GM21619 (cell line): ENCODE results near the gene FAM193B.

Source experiments
- ATAC-seq: cut with Tn5 transposase; IDR thresholded peaks from one replicate; pipeline ENCODE4 v1.9.1; 2021; ENCODE audit not compliant: unreplicated experiment

FAM193B gene

DNA sequence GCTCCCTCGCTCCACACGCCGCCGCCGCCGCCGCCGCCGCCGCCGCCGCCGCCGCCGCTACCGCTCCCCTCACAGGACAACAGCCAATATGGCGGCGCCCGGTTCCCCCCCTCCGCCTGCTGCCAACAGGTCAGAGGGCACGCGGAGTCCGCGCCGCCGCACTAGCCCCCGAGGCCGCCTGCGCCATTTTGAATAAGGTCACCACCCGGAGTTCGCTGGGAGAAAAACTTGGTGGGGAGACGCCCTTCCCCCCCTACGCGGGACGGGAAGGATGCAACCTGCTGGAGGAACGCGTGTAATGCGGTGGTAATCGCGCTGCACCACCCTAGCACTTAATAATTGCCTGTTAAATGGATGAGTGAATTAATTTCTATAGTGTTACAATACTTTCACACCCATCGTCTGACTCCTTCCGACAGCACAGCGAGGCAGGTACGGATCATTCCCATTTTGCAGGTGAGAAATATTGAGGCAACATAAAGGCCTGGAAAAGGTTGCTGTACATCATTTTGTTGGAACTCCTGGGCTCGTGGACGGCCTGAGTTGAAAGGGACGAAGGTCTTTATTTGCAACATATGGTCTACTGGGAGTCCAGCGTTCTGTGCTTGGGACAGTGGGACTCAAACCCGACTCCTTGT lies at the start of gene FAM193B:
TSS of gene FAM193B (minus strand) at position 90 of the 638 bp plus-strand sequence. CDS start 105 bp downstream, outside the sequence.
- ATAC-seq = peak; percentile 92

DNA sequence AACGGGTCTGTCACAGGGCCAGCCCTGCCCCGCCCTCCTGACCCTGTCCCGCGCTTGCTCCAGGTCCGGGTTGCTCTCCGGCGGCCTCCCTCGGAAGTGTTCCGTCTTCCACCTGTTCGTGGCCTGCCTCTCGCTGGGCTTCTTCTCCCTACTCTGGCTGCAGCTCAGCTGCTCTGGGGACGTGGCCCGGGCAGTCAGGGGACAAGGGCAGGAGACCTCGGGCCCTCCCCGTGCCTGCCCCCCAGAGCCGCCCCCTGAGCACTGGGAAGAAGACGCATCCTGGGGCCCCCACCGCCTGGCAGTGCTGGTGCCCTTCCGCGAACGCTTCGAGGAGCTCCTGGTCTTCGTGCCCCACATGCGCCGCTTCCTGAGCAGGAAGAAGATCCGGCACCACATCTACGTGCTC lies 49.8 kb upstream of the FAM193B start:
- ATAC-seq = no peak

DNA sequence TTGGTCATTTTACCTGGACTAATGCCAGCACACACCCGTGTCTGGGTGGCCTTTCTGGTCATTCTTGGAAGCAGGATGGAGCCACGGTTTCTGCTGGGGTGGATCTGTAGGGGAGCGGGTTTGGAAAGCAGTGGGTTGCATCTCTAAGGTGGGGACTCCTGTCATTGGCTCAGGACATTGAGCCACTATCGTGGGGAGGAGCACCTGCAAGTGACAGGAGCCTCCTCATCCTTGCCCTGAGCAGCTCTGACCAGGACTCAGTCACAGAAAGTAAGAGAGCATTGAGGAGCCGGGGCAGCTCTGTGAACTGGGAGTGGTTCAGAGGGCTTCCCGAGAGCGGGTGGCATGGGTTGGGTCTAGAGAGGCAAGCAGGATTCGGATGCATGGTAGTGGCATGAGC lies 49.3 kb upstream of the FAM193B start:
- no peak for ATAC-seq

DNA sequence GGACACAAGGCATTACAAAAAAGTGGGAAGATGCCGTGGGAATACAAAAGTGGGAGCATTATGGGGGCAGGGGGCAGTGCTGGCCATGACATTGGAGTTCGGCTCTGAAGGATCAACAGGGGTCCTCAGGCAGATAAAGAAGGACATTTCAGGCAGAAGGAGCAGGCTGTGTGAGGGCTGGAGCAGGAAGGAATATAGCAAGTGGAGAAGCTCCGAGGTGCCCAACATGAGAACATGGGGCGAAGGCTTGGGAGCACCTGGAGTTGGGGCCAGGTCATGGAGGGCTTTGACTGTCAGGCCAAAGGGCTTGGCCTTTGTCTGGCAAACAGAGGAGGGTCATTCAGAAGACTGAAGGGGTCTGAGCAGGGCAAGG lies 48.1 kb upstream of the FAM193B start:
- no peak for ATAC-seq

DNA sequence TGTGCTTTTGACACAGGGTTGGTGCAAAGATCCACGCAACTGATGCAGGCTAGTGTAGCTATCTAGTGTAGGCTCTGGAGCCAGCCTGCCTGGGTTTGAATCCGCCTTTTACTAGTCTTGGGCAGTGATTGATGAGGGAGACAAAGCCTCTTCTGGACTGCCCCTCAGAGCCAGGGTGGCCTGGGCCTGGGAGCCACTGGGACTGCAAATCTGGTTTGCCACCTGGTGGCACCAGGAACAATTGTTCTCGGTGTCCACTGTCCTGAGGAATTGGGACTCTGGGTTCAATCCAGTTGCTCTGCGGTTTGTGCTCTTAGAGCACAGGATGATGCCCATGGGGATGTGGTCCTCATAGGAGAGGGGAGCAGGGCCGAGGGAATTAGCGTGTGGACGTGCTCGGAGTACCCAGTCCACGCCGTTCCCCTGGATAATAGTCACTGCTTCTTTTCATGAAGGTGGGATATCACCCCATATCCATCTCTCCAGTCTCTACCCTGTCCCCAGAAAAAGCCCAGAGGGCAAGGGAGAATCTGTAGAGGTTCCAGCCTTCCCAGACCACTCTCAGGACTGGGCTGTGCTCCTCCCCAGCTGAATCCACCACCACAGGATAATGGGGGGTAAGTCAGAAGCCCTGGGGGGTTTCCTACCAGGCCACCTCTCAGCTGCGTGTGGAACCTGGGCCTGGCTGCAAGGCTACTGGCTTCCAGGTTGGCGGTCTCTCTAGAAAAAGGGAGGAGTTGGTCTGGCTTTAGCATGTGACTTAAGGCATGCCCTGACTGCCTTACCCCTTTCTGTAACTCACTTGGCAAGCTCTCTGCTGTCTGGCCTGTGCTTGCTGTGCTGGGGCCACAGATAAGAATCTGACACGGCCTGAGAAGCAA lies 47.5 kb upstream of the FAM193B start:
- no peak for ATAC-seq

DNA sequence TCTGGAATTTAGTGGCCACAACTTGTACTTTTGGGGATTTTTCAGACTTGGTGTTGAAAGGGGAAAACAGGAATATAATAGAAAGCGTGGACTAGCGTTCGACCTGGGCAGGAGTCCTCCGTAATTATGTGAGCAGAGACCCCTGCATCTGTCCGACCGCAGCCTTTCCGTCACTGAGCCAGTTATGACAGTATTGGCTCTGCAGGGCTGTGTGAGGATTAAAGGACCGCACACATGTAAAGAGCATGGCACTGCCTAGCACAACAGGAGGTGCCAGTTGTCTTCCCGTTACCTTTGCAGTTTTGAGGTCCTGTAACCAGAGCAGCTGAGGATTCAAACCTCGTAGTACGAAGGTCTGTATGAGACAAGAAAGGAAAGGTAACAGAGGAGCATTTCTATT lies 46.8 kb upstream of the FAM193B start:
- no peak for ATAC-seq

DNA sequence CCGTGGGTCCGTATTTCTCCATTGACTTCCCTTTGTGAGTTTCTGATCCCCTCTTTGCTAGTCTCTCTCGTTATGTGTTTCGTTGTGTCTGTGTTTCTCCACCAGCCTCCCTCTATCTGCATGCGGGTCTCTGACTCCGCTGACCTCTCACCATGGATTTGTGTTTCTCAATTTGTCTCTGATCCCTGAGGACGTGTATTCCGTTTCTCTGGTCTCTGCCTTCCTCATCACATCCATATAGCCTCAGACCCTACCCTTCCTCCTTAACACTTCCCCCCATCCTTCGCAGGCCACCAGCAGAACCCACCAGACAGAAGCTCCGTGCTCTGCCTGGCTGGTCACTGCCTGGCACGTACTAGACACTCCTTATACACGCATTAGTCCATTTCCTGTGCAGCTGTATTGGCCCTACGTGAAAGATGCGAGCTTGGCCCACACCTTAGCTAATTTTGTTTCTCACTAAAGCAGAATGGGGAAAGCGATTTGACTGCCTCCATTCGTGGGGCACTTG lies 46.2 kb upstream of the FAM193B start:
- ATAC-seq = no peak

DNA sequence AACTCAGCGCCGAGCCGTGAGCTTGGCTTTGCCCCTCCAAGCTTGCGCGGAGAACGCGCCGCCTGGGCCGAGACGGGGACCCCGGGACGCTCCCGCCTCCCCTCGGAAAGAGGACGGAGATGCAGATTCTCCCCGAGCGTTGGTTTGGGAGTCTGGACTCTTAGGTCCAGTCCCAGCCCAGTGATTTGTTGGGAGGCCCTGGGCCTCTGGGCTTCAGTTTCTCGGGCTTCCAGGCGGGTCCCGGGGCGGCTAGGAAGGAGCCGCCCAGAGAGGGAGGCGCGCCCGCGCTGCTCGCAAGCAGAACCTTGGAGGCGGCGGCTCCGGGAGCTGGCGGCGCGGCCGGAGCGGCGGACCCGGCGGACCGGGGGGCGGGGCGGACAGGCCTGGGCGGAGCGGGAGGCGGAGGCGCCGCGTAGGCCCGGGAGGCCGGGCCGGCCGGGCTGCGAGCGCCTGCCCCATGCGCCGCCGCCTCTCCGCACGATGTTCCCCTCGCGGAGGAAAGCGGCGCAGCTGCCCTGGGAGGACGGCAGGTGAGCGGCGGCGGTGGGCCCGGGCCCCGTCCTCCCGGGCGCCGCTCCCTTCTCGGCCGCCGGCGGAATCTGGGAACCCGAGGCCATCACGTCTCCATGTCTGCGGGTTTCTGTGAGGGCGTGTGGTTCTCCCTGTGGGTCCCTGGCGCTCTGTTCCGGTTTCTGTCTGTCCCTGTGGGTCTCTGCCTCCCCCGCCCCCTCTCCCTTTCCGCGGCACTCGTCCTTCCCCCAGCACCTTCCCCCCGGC lies 45.6 kb upstream of the FAM193B start, which contains the start of gene B4GALT7:
TSS of gene B4GALT7 (plus strand) at position 402 of the 777 bp plus-strand sequence. CDS start at position 481, 79 bp downstream.
- peak; percentile 86 for ATAC-seq

DNA sequence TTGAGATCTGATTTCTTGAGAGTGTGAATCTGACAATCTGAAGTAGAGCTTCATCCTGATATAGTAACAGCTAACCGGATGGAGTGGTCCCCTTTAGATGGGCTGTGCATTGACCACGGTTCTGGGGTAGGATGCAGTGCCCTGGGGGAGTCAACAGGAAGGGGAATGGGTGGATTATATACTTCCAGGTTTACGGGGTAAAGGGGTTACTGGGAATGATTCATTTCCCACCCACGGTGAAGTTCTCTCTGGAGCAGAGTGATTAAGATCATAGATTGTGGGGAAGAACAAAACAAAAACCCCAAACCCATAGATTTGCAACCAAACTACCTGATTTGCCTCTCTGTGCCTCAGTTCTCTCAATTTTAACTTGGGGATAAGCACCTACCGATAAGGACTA lies 44.1 kb upstream of the FAM193B start:
- ATAC-seq = no peak

DNA sequence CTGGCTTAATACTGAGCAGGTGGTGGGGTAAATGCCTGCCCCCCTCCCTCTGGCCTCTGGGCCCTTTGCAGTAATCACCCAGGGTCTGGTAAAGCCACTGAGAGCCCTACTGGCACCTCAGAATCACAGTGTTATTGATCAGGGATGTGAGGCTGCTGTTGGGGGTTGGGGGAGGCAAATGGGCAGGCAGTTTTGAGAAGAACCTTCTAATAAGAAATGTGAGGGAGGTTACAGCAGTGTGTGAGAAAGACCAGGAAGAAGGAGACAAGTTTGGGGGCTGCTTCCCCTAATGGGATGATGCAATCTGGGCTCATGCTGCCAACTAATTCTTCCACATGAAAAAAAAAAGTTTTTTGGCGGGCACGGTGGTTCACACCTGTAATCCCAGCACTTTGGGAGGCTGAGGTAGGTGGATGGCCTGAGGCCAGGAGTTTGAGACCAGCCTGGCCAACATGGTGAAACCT lies 42.4 kb upstream of the FAM193B start:
- no peak for ATAC-seq

DNA sequence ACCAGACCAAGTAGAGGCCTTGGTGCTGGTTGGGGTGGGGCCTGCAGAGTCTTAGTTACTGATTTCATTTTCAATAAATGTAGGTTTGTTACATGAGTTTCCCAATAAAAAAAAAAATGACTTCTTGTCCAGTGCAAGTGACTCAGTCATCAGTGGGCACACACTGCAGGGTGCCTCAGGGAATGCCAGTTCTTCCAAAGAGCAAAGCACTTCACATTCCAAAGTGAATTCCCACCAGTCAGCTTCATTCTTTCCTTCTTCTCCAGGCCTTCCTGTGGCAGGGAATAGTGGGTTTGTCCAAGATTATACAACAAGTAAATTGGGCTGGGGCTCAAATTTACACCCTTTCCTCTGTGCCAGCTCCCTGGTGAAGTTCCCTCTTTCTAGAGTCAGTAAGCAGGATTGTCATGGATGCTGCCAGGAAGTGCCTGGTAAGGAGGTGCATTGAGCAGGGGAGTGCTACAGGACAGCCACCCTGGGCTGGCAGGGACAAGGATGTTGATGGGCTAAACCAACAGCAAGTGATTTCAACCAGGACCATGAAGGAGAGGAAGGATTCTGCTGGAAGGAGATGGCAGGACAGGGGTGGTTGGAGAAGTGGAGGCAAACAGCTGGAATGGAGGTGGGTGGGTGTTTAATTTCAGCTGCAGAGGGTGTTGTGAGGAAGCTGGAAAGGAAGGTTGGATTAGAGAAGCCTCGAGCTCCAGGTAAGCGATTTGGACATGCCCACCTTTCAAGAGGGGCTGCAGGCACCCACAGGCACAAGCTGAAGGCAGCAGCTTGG lies 41.8 kb upstream of the FAM193B start:
- no peak for ATAC-seq

DNA sequence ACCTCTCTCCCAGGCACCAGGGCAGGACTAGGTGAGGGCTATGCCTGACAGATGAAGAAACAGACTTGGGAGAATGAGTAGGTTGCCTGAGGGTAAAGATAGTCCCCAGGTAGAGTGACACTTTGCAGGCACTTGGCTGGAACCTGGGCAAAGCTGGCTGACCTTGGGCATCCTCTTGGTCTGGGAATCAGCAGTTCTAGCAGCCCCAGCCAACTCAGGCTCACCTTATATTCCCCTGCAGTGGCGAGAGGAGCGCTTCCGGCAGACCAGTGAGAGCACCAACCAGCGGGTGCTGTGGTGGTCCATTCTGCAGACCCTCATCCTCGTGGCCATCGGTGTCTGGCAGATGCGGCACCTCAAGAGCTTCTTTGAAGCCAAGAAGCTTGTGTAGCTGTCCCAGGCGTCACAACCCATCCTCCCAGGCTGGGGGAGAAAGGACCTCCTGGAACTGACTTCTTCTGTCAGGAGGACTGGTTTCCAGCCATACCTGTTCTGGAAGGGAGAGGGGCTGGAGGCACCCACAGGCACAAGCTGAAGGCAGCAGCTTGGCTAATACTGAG lies 40.7 kb upstream of the FAM193B start:
- no peak for ATAC-seq

DNA sequence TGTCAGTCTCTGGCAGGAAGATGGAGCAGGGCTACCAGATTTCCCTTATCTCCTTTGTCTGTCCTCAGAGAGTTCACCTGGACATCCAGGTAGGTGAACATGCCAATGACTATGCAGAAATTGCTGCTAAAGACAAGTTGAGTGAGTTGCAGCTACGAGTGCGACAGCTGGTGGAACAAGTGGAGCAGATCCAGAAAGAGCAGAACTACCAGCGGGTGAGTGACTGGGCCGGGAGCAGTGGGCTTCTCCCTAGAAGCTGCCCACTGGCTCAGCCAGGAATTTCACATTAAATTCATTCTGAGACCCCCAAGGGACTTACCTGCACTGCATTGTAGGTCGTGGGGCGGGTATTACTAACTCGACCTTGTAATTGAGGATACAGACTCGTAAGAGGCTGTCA lies 39.7 kb upstream of the FAM193B start:
- ATAC-seq = no peak

DNA sequence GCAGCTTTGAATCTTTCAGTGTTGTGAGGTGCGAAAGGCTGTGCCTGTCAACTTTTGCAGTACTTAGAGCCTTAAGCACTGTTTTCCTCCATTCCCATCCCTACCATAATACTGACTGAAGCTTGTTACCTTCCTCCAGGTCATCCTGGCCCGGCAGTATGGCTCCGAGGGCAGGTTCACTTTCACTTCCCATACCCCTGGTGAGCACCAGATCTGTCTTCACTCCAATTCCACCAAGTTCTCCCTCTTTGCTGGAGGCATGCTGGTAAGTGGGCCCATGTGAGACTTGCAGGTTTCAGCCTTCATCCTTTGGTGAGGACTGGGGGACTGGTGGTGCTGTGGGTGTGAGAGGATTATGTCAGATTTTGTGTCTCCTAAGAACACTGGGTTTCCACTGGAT lies 39.1 kb upstream of the FAM193B start:
- ATAC-seq = no peak

DNA sequence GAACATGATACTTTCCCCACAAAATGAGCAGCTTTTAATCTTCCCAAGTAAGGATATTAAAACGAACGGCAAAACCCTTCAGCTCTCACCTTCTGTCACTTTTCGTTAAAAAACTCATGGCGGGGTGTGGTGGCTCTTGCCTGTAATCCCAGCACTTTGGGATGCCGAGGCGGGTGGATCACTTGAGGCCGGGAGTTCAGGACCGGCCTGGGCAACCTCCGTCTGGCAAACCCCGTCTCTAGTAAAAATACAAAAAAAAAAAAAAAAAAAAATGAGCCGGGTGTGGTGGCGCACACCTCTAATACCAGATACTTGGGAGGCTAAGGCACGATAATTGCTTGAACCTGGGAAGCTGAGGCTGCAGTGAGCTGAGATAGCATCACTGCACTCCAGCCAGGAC lies 38.5 kb upstream of the FAM193B start:
- no peak for ATAC-seq

DNA sequence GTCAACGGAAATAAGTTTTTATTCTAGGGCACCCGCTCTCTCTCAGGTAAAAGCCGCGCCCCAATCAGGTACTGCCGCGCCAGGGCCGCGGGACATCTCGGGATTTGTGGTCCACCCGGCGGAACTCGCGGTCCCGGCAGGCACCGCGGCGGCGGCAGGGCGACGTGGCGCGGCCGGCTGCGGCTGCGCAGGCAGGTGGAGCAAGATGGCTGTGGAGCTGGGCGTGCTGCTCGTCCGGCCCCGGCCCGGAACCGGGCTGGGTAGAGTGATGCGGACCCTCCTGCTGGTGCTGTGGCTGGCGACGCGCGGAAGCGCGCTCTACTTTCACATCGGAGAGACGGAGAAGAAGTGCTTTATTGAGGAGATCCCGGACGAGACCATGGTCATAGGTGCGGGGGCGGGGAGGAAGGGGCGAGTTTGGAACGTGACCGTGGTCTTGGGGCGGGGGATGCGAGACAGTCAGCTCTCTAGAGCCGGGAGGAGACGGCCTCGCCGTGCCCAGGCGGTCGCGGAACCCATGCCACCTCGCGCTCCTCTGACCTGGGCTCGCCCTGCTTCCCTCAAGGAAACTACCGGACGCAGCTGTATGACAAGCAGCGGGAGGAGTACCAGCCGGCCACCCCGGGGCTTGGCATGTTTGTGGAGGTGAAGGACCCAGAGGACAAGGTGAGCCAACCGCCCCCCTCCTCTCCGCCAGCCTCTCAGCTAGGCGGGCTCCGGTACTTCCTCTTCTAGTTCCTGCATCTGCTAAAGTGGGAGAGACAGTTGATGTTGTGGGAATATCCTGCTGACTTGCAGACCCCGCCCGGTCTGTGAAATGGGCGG lies 37.9 kb upstream of the FAM193B start, which contains the start of gene TMED9:
TSS of gene TMED9 (plus strand) at position 194 of the 825 bp plus-strand sequence. CDS start at position 206, 12 bp downstream.
- ATAC-seq = peak; percentile 92

DNA sequence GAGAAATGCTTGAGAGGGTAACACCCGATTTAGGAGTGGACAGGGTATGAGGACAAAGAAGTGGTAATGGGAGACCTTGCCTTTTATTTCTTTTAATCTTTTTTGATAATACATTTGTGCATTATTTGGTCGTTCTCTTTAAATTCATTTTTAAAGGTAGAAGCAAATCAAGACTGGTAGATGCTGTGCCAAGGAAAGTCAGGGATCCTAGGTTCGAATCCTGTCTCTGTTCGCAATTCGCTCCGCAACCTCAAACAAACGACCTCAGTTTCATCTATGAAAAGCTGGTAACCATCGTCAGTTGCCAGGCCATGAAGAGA lies 37.3 kb upstream of the FAM193B start:
- no peak for ATAC-seq

DNA sequence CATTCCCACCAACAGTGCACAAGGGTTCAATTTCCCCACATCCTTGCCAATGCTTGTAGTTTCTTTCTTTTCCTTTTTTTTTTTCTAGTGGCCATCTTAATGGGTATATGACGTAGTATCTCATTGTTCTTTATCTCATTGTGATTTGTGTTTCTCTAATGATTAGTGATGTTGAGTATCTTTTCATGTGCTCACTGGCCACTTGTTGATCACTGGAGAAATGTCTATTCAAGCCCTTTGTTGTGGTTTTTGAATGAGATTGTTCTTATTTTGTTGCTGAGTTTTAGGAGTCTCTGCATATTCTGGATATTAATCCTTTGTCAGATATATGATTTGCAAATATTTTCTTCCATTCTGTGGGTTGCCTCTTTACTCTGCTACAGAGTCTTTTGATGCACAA lies 36.0 kb upstream of the FAM193B start:
- ATAC-seq = no peak

DNA sequence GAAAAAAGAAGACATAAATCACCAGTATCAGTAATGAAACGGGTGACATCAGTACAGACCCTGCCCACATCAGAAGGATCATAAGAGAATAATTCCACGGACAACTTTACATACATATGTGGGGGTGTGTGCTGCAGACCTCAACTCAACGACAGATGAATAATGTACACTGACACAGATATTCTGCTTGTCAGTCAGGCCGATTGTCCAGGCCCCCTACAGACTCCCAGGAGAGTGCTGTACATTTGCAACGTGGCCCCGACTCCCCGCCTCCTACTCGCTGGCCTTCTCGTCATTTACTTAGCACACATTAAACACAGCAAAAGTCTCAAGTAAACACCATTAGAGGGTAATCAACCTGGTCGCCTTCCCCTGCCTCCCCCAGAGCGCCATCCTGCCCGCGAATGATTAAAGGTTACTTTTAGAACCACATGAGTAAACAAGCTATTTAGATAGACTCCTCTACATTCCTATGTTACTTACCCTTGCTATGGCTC lies 34.1 kb upstream of the FAM193B start:
- ATAC-seq = no peak
